Coronary artery (tissue), 2 donors: ENCODE data around the gene FAM53A.
"Not testable (repeated sequence)": the region's sequence is repeated elsewhere in the genome, so short reads cannot be mapped to it uniquely, and the experiment has no call there.

Experiments
- DNase-seq: peaks from one replicate; pipeline ENCODE4 v3.0.0-alpha.2; 2017; ENCODE audit warnings: low spot score
- H3K27ac ChIP-seq, 2 donors: fragments of 200-600 bp; sonication (generic); one replicate each; pipeline ENCODE4 v1.5.1; 2016 to 2019
- H3K4me3 ChIP-seq: fragments of 200-600 bp; sonication (generic); 2 replicates; pipeline ENCODE4 v1.5.1; 2016; ENCODE audit warnings: mild to moderate bottlenecking, moderate library complexity
- TF ChIP-seq, protein P1 (sequence below): fragments of 200-600 bp; sonication (generic); IDR thresholded peaks from one replicate; pipeline ENCODE4 v1.5.1; 2019; ENCODE audit warnings: antibody characterized with exemption

Gene FAM53A

GRCh38 chr4:1642196-1642951 is 41.7 kb downstream of the FAM53A start:
- TF ChIP-seq, protein P1, sequence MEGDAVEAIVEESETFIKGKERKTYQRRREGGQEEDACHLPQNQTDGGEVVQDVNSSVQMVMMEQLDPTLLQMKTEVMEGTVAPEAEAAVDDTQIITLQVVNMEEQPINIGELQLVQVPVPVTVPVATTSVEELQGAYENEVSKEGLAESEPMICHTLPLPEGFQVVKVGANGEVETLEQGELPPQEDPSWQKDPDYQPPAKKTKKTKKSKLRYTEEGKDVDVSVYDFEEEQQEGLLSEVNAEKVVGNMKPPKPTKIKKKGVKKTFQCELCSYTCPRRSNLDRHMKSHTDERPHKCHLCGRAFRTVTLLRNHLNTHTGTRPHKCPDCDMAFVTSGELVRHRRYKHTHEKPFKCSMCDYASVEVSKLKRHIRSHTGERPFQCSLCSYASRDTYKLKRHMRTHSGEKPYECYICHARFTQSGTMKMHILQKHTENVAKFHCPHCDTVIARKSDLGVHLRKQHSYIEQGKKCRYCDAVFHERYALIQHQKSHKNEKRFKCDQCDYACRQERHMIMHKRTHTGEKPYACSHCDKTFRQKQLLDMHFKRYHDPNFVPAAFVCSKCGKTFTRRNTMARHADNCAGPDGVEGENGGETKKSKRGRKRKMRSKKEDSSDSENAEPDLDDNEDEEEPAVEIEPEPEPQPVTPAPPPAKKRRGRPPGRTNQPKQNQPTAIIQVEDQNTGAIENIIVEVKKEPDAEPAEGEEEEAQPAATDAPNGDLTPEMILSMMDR = no peak
- no peak for DNase-seq
- Histone ChIP-seq H3K27ac (no peak overlapping the region), H3K4me3 (no peak overlapping the region)

DNA sequence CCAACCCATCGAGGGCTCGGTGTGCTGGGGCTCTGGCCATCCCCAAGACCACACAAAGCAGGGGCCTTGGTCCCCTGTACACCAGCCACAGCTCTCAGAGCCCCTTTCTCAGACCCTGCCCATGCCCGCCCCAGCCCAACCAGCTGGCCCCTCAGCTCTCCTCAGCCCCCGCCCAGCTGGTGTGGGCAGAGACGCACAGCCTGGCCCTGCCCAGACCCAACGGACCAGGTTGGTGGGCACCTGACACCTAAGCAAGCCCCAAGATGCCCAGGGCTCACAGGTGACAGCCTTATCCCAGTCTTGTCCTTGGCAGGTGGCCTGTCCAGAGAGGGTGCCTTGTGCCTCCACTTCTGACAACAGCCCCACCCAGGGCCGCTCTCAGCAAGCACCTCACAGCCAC is 42.4 kb downstream of the FAM53A start:
- DNase-seq = no peak
- Histone ChIP-seq H3K4me3 (no peak overlapping the region), H3K27ac (no peak overlapping the region)
- TF ChIP-seq, protein P1 = no peak

- DNase-seq, H3K27ac ChIP-seq, H3K4me3 ChIP-seq: not testable (repeated sequence)
These were observed 43.2 kb downstream of the FAM53A start for GRCh38 chr4:1640716-1641503.

- no peak overlapping the region for H3K27ac ChIP-seq
- no peak overlapping the region for H3K4me3 ChIP-seq
- DNase-seq = no peak
These were observed 43.9 kb downstream of the FAM53A start for GRCh38 chr4:1640190-1640589.

DNA sequence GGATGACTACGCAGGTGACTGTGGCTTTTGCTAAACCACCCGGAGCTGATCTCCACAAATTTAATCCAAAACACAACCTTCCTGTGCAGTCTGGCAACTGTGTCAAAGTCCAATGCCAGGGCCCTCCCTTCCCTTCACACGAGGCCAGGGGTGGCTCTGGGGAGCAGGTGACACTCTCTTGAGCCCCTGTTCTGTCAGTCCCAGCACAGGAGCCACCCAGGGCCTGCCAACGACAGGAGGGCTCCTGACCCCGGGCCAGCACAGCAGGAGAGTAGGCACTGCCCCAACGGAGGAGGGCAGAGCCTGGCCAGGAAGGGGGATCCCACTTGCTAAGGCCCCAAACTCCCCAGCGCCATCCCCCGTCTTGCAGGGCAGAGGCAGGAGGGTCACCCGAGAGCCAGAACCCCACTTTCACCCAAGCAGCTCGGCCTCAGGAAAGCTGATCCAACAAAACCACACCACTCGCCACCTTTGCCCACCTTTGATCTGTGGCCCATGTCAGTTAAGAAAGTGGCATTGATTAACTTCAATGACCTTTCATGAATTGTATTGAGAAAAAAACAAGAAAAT is 44.7 kb downstream of the FAM53A start:
- DNase-seq = no peak
- TF ChIP-seq, protein P1 = no peak

More at GRCh38 chr4:1640190-1640589, 43.9 kb downstream of the FAM53A start:
- TF ChIP-seq, protein P1 = no peak

GRCh38 chr4:1638873-1639272 is 45.2 kb downstream of the FAM53A start:
- Histone ChIP-seq H3K4me3 (no peak overlapping the region), H3K27ac (no peak overlapping the region)
- TF ChIP-seq, protein P1 = no peak
- no peak for DNase-seq

More for the DNA sequence above, 44.7 kb downstream of the FAM53A start:
- H3K4me3 ChIP-seq = no peak overlapping the region
- no peak overlapping the region for H3K27ac ChIP-seq

- TF ChIP-seq, protein P1 = no peak
- Histone ChIP-seq H3K4me3 (no peak overlapping the region), H3K27ac (no peak overlapping the region)
- no peak for DNase-seq
These were observed 45.9 kb downstream of the FAM53A start for GRCh38 chr4:1638272-1638598.
